Measurements from ENCODE around the gene PPM1J.

The PPM1J gene

DNA sequence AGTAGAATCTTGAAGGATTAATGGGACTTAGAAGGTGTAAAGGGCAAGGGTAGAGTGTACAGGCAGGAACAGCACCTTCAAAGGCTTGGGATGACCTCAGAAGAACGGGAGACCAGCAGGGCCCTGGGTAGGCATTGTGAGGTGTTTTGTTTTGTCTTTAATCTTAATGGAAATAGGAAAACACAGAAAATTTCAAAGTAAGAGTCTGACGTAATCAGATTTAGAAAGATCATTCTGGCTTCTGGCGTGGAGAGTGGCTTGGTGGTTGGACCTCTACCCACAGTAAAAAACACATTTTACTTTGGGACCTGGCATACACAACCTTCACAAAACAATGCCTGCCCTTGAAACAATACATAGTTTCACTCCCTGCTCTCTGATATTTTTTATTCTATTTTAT lies 36.5 kb downstream of the PPM1J start:
- Histone ChIP-seq H3K4me3 (ENCODE audit: control insufficient read depth in 1 of 7, extremely low read depth in 1 of 7, insufficient read depth in 4 of 7, low read depth in 2 of 7, low read length in 6 of 7) (no peak overlapping the region), H3K27ac (ENCODE audit: insufficient read depth in 1 of 2, low read depth in 1 of 2, low read length in 2 of 2, poor library complexity in 1 of 2, severe bottlenecking in 2 of 2) (no peak overlapping the region), H3K9me3 (ENCODE audit: control extremely low read depth in 1 of 5, control insufficient read depth in 4 of 5, insufficient read depth in 2 of 5, low read depth in 1 of 5, low read length in 4 of 5) (no peaks in the 10 kb centered on the region), H3K36me3 (ENCODE audit: control insufficient read depth in 4 of 4, insufficient read depth in 4 of 4, low read length in 3 of 4) (peaks cover 0 to 12% (median 3%) of the 10 kb centered on the region in 4 experiments), H3K4me1 (ENCODE audit: control extremely low read depth in 1 of 4, control insufficient read depth in 4 of 4, insufficient read depth in 4 of 4, low read length in 3 of 4) (peaks cover 3 to 22% (median 16%) of the 10 kb centered on the region in 4 experiments), H3K27me3 (replicated peaks in 2 of 5; ENCODE audit: control insufficient read depth in 4 of 5, insufficient read depth in 5 of 5, low read length in 4 of 5) (no peaks in the 10 kb centered on the region)
- ChIA-PET POLR2A (no interaction called here), CTCF (no interaction called here)
- DNase-seq, result no peak
- 100% methylated on average over 2 of the region's 3 CpGs for WGBS (ENCODE audit: insufficient coverage)

- Histone ChIP-seq H3K27me3 (replicated peaks in 2 of 5; ENCODE audit: control insufficient read depth in 4 of 5, insufficient read depth in 5 of 5, low read length in 4 of 5) (no peaks in the 10 kb centered on the region), H3K4me1 (ENCODE audit: control extremely low read depth in 1 of 4, control insufficient read depth in 4 of 4, insufficient read depth in 4 of 4, low read length in 3 of 4) (peaks cover 7 to 22% (median 18%) of the 10 kb centered on the region in 4 experiments), H3K9me3 (ENCODE audit: control extremely low read depth in 1 of 5, control insufficient read depth in 4 of 5, insufficient read depth in 2 of 5, low read depth in 1 of 5, low read length in 4 of 5) (no peaks in the 10 kb centered on the region), H3K4me3 (ENCODE audit: control insufficient read depth in 1 of 7, extremely low read depth in 1 of 7, insufficient read depth in 4 of 7, low read depth in 2 of 7, low read length in 6 of 7) (no peak overlapping the region), H3K27ac (ENCODE audit: insufficient read depth in 1 of 2, low read depth in 1 of 2, low read length in 2 of 2, poor library complexity in 1 of 2, severe bottlenecking in 2 of 2) (no peak overlapping the region), H3K36me3 (ENCODE audit: control insufficient read depth in 4 of 4, insufficient read depth in 4 of 4, low read length in 3 of 4) (peaks cover 0 to 10% (median 3%) of the 10 kb centered on the region in 4 experiments)
- ChIA-PET POLR2A (no interaction called here), CTCF (no interaction called here)
- no peak for DNase-seq
- 100% methylated on average over 3 of the region's 4 CpGs for WGBS (ENCODE audit: insufficient coverage)
These were observed 37.6 kb downstream of the PPM1J start for GRCh38 chr1:112677501-112677900.

DNA sequence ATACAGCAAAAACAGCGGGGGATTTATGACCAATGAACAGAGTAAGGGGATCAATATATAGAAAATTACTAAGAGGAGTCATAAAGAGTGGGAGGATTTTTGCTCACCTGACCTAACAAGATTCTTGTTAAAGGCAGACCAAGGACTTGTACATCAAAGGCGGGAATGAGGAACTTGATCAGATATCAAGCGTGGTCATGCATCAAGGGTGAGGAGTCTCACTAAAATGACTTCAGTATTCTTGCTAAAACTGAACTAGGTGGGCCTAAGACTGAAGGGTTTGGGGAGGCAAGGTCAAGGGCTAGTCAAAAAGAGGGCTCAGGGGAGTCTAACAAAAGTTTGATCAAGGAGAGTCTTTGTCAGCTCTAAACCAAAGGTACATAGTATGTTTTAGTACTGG lies 38.6 kb downstream of the PPM1J start:
- CTCF ChIA-PET, result interaction anchor here (1.1 to 2.7 kb wide), 2 partner anchors 13 to 28 kb away, joined by 3 to 11 read pairs; no protein-coding TSS in a partner anchor
- Histone ChIP-seq H3K9me3 (ENCODE audit: control extremely low read depth in 1 of 5, control insufficient read depth in 4 of 5, insufficient read depth in 2 of 5, low read depth in 1 of 5, low read length in 4 of 5) (no peaks in the 10 kb centered on the region), H3K27me3 (replicated peaks in 2 of 5; ENCODE audit: control insufficient read depth in 4 of 5, insufficient read depth in 5 of 5, low read length in 4 of 5) (no peaks in the 10 kb centered on the region), H3K36me3 (ENCODE audit: control insufficient read depth in 4 of 4, insufficient read depth in 4 of 4, low read length in 3 of 4) (peaks cover 4 to 12% (median 6%) of the 10 kb centered on the region in 4 experiments), H3K4me3 (ENCODE audit: control insufficient read depth in 1 of 7, extremely low read depth in 1 of 7, insufficient read depth in 4 of 7, low read depth in 2 of 7, low read length in 6 of 7) (no peak overlapping the region), H3K4me1 (ENCODE audit: control extremely low read depth in 1 of 4, control insufficient read depth in 4 of 4, insufficient read depth in 4 of 4, low read length in 3 of 4) (peaks cover 7 to 22% (median 18%) of the 10 kb centered on the region in 4 experiments), H3K27ac (ENCODE audit: insufficient read depth in 1 of 2, low read depth in 1 of 2, low read length in 2 of 2, poor library complexity in 1 of 2, severe bottlenecking in 2 of 2) (no peak overlapping the region)
- WGBS (ENCODE audit: insufficient coverage), result 86% methylated on average over 3 of the region's 3 CpGs
- POLR2A ChIA-PET, result no interaction called here
- DNase-seq, result peak in 2 of 3 donors; percentile 43 to 58

DNA sequence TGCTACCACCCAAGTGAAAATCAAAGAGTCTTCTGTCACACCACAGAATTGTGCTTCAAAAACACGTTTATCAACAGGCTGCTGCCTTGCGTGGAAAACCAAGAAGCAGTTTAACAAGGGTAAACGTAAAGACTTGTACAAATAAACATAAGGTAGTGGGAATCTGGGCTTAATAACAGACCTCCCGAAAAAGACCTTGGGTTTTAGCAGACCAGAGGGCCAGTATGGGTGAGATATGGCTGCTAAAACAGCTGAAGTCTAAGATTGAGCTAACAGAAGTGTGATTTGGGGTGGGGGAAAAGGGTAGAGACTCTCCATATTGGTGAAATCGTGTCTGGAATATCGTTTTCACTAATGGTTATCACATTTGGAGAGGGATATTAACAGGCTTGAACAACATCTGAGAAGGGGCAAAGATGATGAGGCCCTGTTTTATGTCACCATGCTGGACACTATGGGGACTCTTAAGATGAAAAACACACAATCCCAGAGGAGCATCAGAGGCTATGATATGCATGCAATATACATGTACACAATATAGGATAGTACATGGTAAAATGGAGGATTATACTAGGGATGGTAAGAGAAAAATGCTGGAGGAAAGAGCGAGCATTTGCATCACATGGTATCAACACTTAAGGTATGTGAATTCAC lies 39.3 kb downstream of the PPM1J start:
- peaks cover 6 to 13% (median 11%) of the 10 kb centered on the region in 4 experiments for H3K36me3 ChIP-seq (ENCODE audit: control insufficient read depth in 4 of 4, insufficient read depth in 4 of 4, low read length in 3 of 4)
- 70% methylated on average over 4 of the region's 7 CpGs for WGBS (ENCODE audit: insufficient coverage)
- no peaks in the 10 kb centered on the region for H3K27me3 ChIP-seq (replicated peaks in 2 of 5; ENCODE audit: control insufficient read depth in 4 of 5, insufficient read depth in 5 of 5, low read length in 4 of 5)
- H3K27ac ChIP-seq (ENCODE audit: insufficient read depth in 1 of 2, low read depth in 1 of 2, low read length in 2 of 2, poor library complexity in 1 of 2, severe bottlenecking in 2 of 2), result peak overlapping the region in 1 of 2 experiments; percentile 77
- H3K4me1 ChIP-seq (ENCODE audit: control extremely low read depth in 1 of 4, control insufficient read depth in 4 of 4, insufficient read depth in 4 of 4, low read length in 3 of 4), result peaks cover 7 to 22% (median 18%) of the 10 kb centered on the region in 4 experiments
- H3K4me3 ChIP-seq (ENCODE audit: control insufficient read depth in 1 of 7, extremely low read depth in 1 of 7, insufficient read depth in 4 of 7, low read depth in 2 of 7, low read length in 6 of 7), result peak overlapping the region; percentile 65 to 95 (median 88)
- no peaks in the 10 kb centered on the region for H3K9me3 ChIP-seq (ENCODE audit: control extremely low read depth in 1 of 5, control insufficient read depth in 4 of 5, insufficient read depth in 2 of 5, low read depth in 1 of 5, low read length in 4 of 5)
- ChIA-PET CTCF (interaction anchor here (0.6 to 4.8 kb wide), 9 partner anchors 9 to 57 kb away, joined by 3 to 28 read pairs (median 7); partner anchors contain the start of gene ST7L), POLR2A (interaction anchor here (0.6 to 1.5 kb wide), 3 partner anchors 17 to 1177 kb away, joined by 3 to 4 read pairs (median 3); no protein-coding TSS in a partner anchor)
- DNase-seq, result no peak

DNA sequence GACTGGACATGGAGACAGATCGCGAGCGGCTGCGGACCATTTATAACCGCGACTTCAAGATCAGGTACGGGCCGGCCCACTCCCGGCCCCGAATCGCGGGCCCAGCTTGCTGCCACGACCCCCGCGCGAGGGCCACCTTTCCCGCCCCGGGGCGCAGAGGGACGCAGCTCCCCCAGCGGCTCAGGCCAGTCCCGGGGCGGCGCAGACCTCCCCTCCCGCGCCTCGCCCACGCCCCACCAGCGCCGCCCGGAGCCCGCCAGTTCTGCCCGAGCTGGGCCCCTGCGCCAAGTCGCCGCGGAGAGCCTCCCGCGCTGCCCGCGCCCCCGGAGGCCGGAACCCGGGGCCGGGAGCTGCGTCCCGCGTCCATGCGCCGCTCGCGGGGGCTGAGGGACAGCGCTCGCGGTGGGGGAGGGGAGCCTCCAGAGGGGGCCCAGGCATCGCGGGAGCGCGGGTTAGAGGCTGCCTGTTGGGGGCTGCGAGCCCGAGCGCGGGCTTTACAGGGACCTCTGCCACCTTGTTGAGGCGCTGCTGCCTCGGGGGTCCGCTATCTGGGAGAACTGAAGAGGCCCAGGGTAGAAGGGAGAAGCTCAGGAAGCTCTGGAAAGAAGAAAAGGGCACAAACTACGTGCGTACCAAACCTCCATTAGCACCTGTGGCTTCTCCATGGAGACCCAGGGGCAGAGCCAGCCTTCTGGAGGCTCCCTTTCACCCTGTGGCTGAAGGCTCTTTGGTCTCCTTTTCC lies 40.0 kb downstream of the PPM1J start:
- H3K27ac ChIP-seq (ENCODE audit: insufficient read depth in 1 of 2, low read depth in 1 of 2, low read length in 2 of 2, poor library complexity in 1 of 2, severe bottlenecking in 2 of 2), result peak overlapping the region in 1 of 2 experiments; percentile 77
- ChIA-PET CTCF (interaction anchor here (0.8 to 4.8 kb wide), 17 partner anchors 10 to 284 kb away, joined by 3 to 28 read pairs (median 5); partner anchors contain the start of gene ST7L), POLR2A (interaction anchor here (0.6 to 2.2 kb wide), 10 partner anchors 13 to 1177 kb away, joined by 3 to 8 read pairs (median 4); partner anchors contain the start of genes CAPZA1 and ST7L)
- no peaks in the 10 kb centered on the region for H3K9me3 ChIP-seq (ENCODE audit: control extremely low read depth in 1 of 5, control insufficient read depth in 4 of 5, insufficient read depth in 2 of 5, low read depth in 1 of 5, low read length in 4 of 5)
- H3K36me3 ChIP-seq (ENCODE audit: control insufficient read depth in 4 of 4, insufficient read depth in 4 of 4, low read length in 3 of 4), result peaks cover 12 to 18% (median 13%) of the 10 kb centered on the region in 4 experiments
- WGBS (ENCODE audit: insufficient coverage), result 1% methylated on average over 48 of the region's 68 CpGs
- H3K4me1 ChIP-seq (ENCODE audit: control extremely low read depth in 1 of 4, control insufficient read depth in 4 of 4, insufficient read depth in 4 of 4, low read length in 3 of 4), result peaks cover 7 to 22% (median 18%) of the 10 kb centered on the region in 4 experiments
- DNase-seq, result peak; percentile 28 to 57 (median 41)
- peak overlapping the region; percentile 65 to 95 (median 88) for H3K4me3 ChIP-seq (ENCODE audit: control insufficient read depth in 1 of 7, extremely low read depth in 1 of 7, insufficient read depth in 4 of 7, low read depth in 2 of 7, low read length in 6 of 7)
- H3K27me3 ChIP-seq (replicated peaks in 2 of 5; ENCODE audit: control insufficient read depth in 4 of 5, insufficient read depth in 5 of 5, low read length in 4 of 5), result no peaks in the 10 kb centered on the region

DNA sequence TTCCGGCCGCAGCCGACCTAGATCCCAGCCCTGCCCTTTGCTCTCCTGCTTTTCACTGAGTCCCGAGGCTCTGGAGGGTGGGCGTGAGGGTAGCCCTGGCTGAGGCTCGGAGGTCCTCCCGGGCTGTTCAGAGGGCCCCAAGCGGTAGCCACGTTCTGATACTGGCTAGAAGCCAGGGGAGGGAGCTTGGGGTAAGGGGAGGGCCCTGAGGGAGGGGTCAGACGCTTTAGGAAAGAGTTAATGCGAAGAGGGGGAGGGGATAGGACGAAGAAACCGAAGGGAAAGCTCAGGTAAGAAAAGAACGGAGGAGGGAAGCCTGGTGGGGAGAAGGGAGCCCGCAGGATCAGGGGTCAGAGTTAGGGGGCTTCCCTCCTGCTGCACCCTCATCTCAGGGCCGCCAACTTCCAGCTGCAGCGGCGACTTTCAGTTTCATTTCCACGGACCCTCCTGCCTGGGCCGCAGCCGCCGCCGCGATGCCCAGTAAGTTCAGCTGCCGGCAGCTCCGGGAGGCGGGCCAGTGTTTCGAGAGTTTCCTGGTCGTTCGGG lies 40.6 kb downstream of the PPM1J start, which contains the start of gene MOV10:
TSS of gene MOV10 (plus strand) at position 220 of the 546 bp plus-strand sequence. CDS start at position 474, 254 bp downstream.
- Histone ChIP-seq H3K4me3 (ENCODE audit: control insufficient read depth in 1 of 7, extremely low read depth in 1 of 7, insufficient read depth in 4 of 7, low read depth in 2 of 7, low read length in 6 of 7) (peak within 1 kb of the TSS; percentile 65 to 95 (median 88)), H3K36me3 (ENCODE audit: control insufficient read depth in 4 of 4, insufficient read depth in 4 of 4, low read length in 3 of 4) (peaks cover 10 to 25% (median 18%) of the 10 kb centered on the region in 4 experiments), H3K27ac (ENCODE audit: insufficient read depth in 1 of 2, low read depth in 1 of 2, low read length in 2 of 2, poor library complexity in 1 of 2, severe bottlenecking in 2 of 2) (peak within 1 kb of the TSS in 1 of 2 experiments; percentile 77), H3K9me3 (ENCODE audit: control extremely low read depth in 1 of 5, control insufficient read depth in 4 of 5, insufficient read depth in 2 of 5, low read depth in 1 of 5, low read length in 4 of 5) (no peaks in the 10 kb centered on the region), H3K4me1 (ENCODE audit: control extremely low read depth in 1 of 4, control insufficient read depth in 4 of 4, insufficient read depth in 4 of 4, low read length in 3 of 4) (peaks cover 7 to 22% (median 18%) of the 10 kb centered on the region in 4 experiments), H3K27me3 (replicated peaks in 2 of 5; ENCODE audit: control insufficient read depth in 4 of 5, insufficient read depth in 5 of 5, low read length in 4 of 5) (no peaks in the 10 kb centered on the region)
- WGBS (ENCODE audit: insufficient coverage), result under 1% methylated on average over 29 of the region's 30 CpGs
- peak; percentile 68 to 89 (median 85) for DNase-seq
- CTCF ChIA-PET, result interaction anchor here (0.8 to 4.8 kb wide), 19 partner anchors 10 to 316 kb away, joined by 3 to 28 read pairs (median 4); partner anchors contain the start of gene ST7L
- POLR2A ChIA-PET, result interaction anchor here (0.7 to 2.2 kb wide), 8 partner anchors 13 to 55 kb away, joined by 3 to 8 read pairs (median 4); partner anchors contain the start of genes CAPZA1 and ST7L

Measured in common myeloid progenitor, CD34-positive (primary cell).